ENCODE results near the gene GPR31.

GRCh38 chr6:167122041-167122826 lies 35.5 kb downstream of the GPR31 start:
- TF ChIP-seq CTCF (IDR thresholded peaks at IDR 0.05; ENCODE audit: poor library complexity, severe bottlenecking) (no peak), MXI1 (conservative IDR thresholded peaks at IDR 0.05; ENCODE audit: poor library complexity, severe bottlenecking) (no peak), EP300 (conservative IDR thresholded peaks at IDR 0.05; ENCODE audit: poor library complexity, severe bottlenecking) (no peak), REST (IDR thresholded peaks at IDR 0.05; ENCODE audit: borderline replicate concordance) (no peak)
